HCT116 (cell line): Measurements from ENCODE around the gene KIR3DL1. TPM values are rescaled to one million over a fixed set of nuclear protein-coding genes. Genes with fewer than 3 reads are reported as not detected.
"Not testable (repeated sequence)": the region's sequence is repeated elsewhere in the genome, so short reads cannot be mapped to it uniquely, and the experiment has no call there.

Experiments
- ATAC-seq: fragments of 200-7000 bp; cut with Tn5 transposase; 2 replicates; pipeline ENCODE4 v1.9.1; 2020; ENCODE audit warnings: mild to moderate bottlenecking, moderate library complexity
- BruUV-seq: library from RNA; stranded (reverse); fragments of 400-500 nt; replicated peaks from 2 replicates; lab custom pipeline; 2021; lab: Mats Ljungman, UMichigan
- CTCF ChIA-PET: fragments of 300-600 bp; sonication (Branson Sonifier 250); formaldehyde crosslinking; loops from one replicate; lab custom pipeline; 2021; ENCODE audit warnings: antibody characterized with exemption; lab: Charles Lee
- POLR2A ChIA-PET: fragments of 300-600, 350-600 bp; sonication (Branson Sonifier 250); formaldehyde crosslinking; loops from one replicate; lab custom pipeline; 2021; ENCODE audit warnings: antibody characterized with exemption; lab: Charles Lee
- RAD21 ChIA-PET, 2 experiments: fragments of 300-600 bp; sonication (Branson Sonifier 250); formaldehyde crosslinking; loops; one replicate each; lab custom pipeline; 2023; ENCODE audit warnings: low total read pairs in 2 of 2; ENCODE audit not compliant: uncharacterized antibody in 2 of 2, unreplicated experiment in 2 of 2, low non-redundant PET in 1 of 2; lab: Charles Lee
- DNase-seq: peaks from one replicate; pipeline ENCODE4 v3.0.0-alpha.2; 2010; ENCODE audit warnings: low read depth, low spot score
- H2AFZ ChIP-seq: fragments of 200-600 bp; shearing (Covaris generic), sonication (generic); 2 replicates; pipeline ENCODE4 v1.6.1; 2017; ENCODE audit warnings: low read depth, mixed run types, mixed read lengths, antibody characterized with exemption, low read length; ENCODE audit not compliant: poor library complexity, severe bottlenecking
- H3K27ac ChIP-seq: 2 replicates; pipeline ENCODE4 v1.5.1; 2012; ENCODE audit warnings: low read depth, low read length
- H3K27me3 ChIP-seq: fragments of 200-600 bp; sonication (generic); 2 replicates; pipeline ENCODE4 v1.6.1; 2016; ENCODE audit warnings: mixed run types, low read length, mixed read lengths; ENCODE audit not compliant: insufficient read depth
- H3K36me3 ChIP-seq, 2 experiments: fragments of 200-500 bp in 1 of 2; fragments of 200-600 bp in 1 of 2; sonication (Bioruptor generic) in 1 of 2; sonication (generic) in 1 of 2; 2 replicates each; pipeline versions ENCODE4 v1.5.1 to v1.6.1; 2014 to 2016; ENCODE audit warnings: low read length in 2 of 2, inconsistent platforms in 1 of 2, mixed read lengths in 1 of 2, mixed run types in 1 of 2; ENCODE audit not compliant: insufficient read depth in 2 of 2, control insufficient read depth in 1 of 2
- H3K4me1 ChIP-seq, 2 experiments: fragments of 200-600 bp in 1 of 2; sonication (generic) in 1 of 2; 2 replicates each; pipeline versions ENCODE4 v1.5.1 to v1.6.1; 2012 to 2017; ENCODE audit warnings: low read length in 2 of 2, inconsistent platforms in 1 of 2, mild to moderate bottlenecking in 1 of 2, mixed read lengths in 1 of 2, mixed run types in 1 of 2, moderate library complexity in 1 of 2; ENCODE audit not compliant: insufficient read depth in 2 of 2, control insufficient read depth in 1 of 2
- H3K4me2 ChIP-seq: fragments of 200-600 bp; sonication (generic); 2 replicates; pipeline ENCODE4 v1.6.1; 2017; ENCODE audit warnings: mixed run types, low read length, mixed read lengths
- H3K4me3 ChIP-seq, 2 experiments: fragments of 200-600 bp in 1 of 2; sonication (generic) in 1 of 2; replicated peaks in 1 of 2; 2 replicates each; pipeline ENCODE4 v1.5.1; 2011 to 2016; ENCODE audit warnings: low read length in 2 of 2, control low read depth in 1 of 2, low read depth in 1 of 2, mild to moderate bottlenecking in 1 of 2, mixed read lengths in 1 of 2, mixed run types in 1 of 2
- H3K79me2 ChIP-seq: fragments of 200-600 bp; sonication (generic); 2 replicates; pipeline ENCODE4 v1.6.1; 2017; ENCODE audit warnings: mild to moderate bottlenecking, mixed run types, low read length, moderate library complexity, mixed read lengths; ENCODE audit not compliant: insufficient read depth
- H3K9ac ChIP-seq: fragments of 200-600 bp; sonication (generic); 2 replicates; pipeline ENCODE4 v1.6.1; 2016; ENCODE audit warnings: low read length, mixed read lengths
- H3K9me2 ChIP-seq: fragments of 200-600 bp; sonication (generic), shearing (Covaris generic); 2 replicates; pipeline ENCODE4 v1.6.1; 2017; ENCODE audit warnings: mixed run types, mild to moderate bottlenecking, moderate library complexity; ENCODE audit not compliant: insufficient read depth
- H3K9me3 ChIP-seq, 2 experiments: fragments of 200-500 bp in 1 of 2; fragments of 200-600 bp in 1 of 2; sonication (Bioruptor generic) in 1 of 2; sonication (generic) in 1 of 2; 2 replicates each; pipeline ENCODE4 v1.6.1; 2014 to 2017; ENCODE audit warnings: low read length in 2 of 2, mixed read lengths in 2 of 2, inconsistent platforms in 1 of 2, low read depth in 1 of 2, mild to moderate bottlenecking in 1 of 2, mixed run types in 1 of 2, moderate library complexity in 1 of 2; ENCODE audit not compliant: control insufficient read depth in 1 of 2, insufficient read depth in 1 of 2
- H4K20me1 ChIP-seq: fragments of 200-600 bp; sonication (generic), shearing (Covaris generic); 2 replicates; pipeline ENCODE4 v1.6.1; 2017; ENCODE audit warnings: mixed run types, mild to moderate bottlenecking, moderate library complexity; ENCODE audit not compliant: insufficient read depth
- intact Hi-C: fragments of 100-400 bp; cut with micrococcal nuclease; formaldehyde crosslinking; loops from 2 replicates; pipeline ENCODE4 v1.10.0; 2022
- total RNA-seq: library from RNA; stranded (reverse); gene quantifications from one replicate; pipeline ENCODE4 v1.2.1, GENCODE V29; 2021; ENCODE audit not compliant: unreplicated experiment

The KIR3DL1 gene
- total RNA-seq, 1 experiment from 2014 or later, result not detected

- H3K4me3 ChIP-seq, POLR2A ChIA-PET, H2AFZ ChIP-seq, CTCF ChIA-PET, DNase-seq, H3K4me2 ChIP-seq, H3K9me3 ChIP-seq, H3K36me3 ChIP-seq, ATAC-seq, H3K27ac ChIP-seq, H3K9me2 ChIP-seq, H3K9ac ChIP-seq, BruUV-seq, H3K4me1 ChIP-seq, H4K20me1 ChIP-seq, H3K79me2 ChIP-seq, RAD21 ChIA-PET: not testable (repeated sequence)
- H3K27me3 ChIP-seq, result peaks cover 12% of the 10 kb centered on the region
- intact Hi-C loops, result loop anchor here (10.0 kb wide), 1 partner anchor 80 kb away; no protein-coding TSS in a partner anchor
These were observed 39.0 kb downstream of the KIR3DL1 start for GRCh38 chr19:54855241-54855640.

- H3K36me3 ChIP-seq, RAD21 ChIA-PET, DNase-seq, H3K27ac ChIP-seq, H4K20me1 ChIP-seq, POLR2A ChIA-PET, H3K9me3 ChIP-seq, H3K9me2 ChIP-seq, H3K4me1 ChIP-seq, H2AFZ ChIP-seq, ATAC-seq, H3K9ac ChIP-seq, H3K4me3 ChIP-seq, H3K79me2 ChIP-seq, H3K4me2 ChIP-seq, BruUV-seq, CTCF ChIA-PET: not testable (repeated sequence)
- peaks cover 11% of the 10 kb centered on the region for H3K27me3 ChIP-seq
- intact Hi-C loops, result loop anchor here (10.0 kb wide), 1 partner anchor 84 kb away; no protein-coding TSS in a partner anchor
These were observed 42.2 kb downstream of the KIR3DL1 start for GRCh38 chr19:54858476-54858875.

GRCh38 chr19:54859421-54859820 is 43.2 kb downstream of the KIR3DL1 start:
- H3K4me3 ChIP-seq, H3K36me3 ChIP-seq, H3K9me3 ChIP-seq, RAD21 ChIA-PET, BruUV-seq, H3K9me2 ChIP-seq, H3K27ac ChIP-seq, H3K4me2 ChIP-seq, H2AFZ ChIP-seq, ATAC-seq, POLR2A ChIA-PET, DNase-seq, H3K79me2 ChIP-seq, CTCF ChIA-PET, H4K20me1 ChIP-seq, H3K4me1 ChIP-seq, H3K9ac ChIP-seq: not testable (repeated sequence)
- peaks cover 11% of the 10 kb centered on the region for H3K27me3 ChIP-seq
- intact Hi-C loops, result loop anchor here (10.0 kb wide), 1 partner anchor 85 kb away; no protein-coding TSS in a partner anchor

- H3K4me1 ChIP-seq, DNase-seq, RAD21 ChIA-PET, H3K9ac ChIP-seq, H3K9me2 ChIP-seq, H3K27ac ChIP-seq, ATAC-seq, H3K36me3 ChIP-seq, H3K4me2 ChIP-seq, H3K9me3 ChIP-seq, H4K20me1 ChIP-seq, POLR2A ChIA-PET, H3K79me2 ChIP-seq, BruUV-seq, H3K4me3 ChIP-seq, CTCF ChIA-PET, H2AFZ ChIP-seq, intact Hi-C loops: not testable (repeated sequence)
- peaks cover 11% of the 10 kb centered on the region for H3K27me3 ChIP-seq
These were observed 47.2 kb downstream of the KIR3DL1 start for GRCh38 chr19:54863459-54863858.
